Testis (tissue), 2 donors: ENCODE data around the gene KIF1A.
"Not testable (repeated sequence)": the region's sequence is repeated elsewhere in the genome, so short reads cannot be mapped to it uniquely, and the experiment has no call there.

Experiments
- CTCF ChIP-seq, 3 experiments: fragments of 450-650 bp in 2 of 3; fragments of 200-600 bp in 1 of 3; sonication (generic) in 1 of 3; IDR thresholded peaks; one replicate each; pipeline ENCODE4 v1.5.1; 2016 to 2019; ENCODE audit warnings: antibody characterized with exemption in 3 of 3, mild to moderate bottlenecking in 2 of 3, moderate library complexity in 1 of 3
- POLR2A ChIP-seq: fragments of 450-650 bp; IDR thresholded peaks from one replicate; pipeline ENCODE4 v1.6.1; 2017; ENCODE audit warnings: antibody characterized with exemption, mild to moderate bottlenecking, moderate library complexity

- not testable (repeated sequence) for TF ChIP-seq POLR2A; CTCF (IDR thresholded peaks at IDR 0.05)
Observed at GRCh38 chr2:240683980-240684728, 135.9 kb downstream of the KIF1A start.
